A172 (cell line): ENCODE results near the gene MAFF. TPM values are rescaled to one million over a fixed set of nuclear protein-coding genes. Genes with fewer than 3 reads are reported as not detected.

ENCODE experiments used
- DNase-seq: peaks from one replicate; pipeline ENCODE4 v3.0.0-alpha.2; 2015; ENCODE audit warnings: low spot score
- total RNA-seq: library from RNA; depleted of rRNA; stranded (reverse); fragments of >200 nt; shearing (Covaris generic); gene quantifications from 2 replicates; pipeline ENCODE4 v1.2.3, GENCODE V29; 2014; rRNA removed

MAFF gene
- total RNA-seq, 1 experiment from 2014 or later = 9.9 TPM

- DNase-seq = no peak
Observed at GRCh38 chr22:38248280-38248679, 46.5 kb downstream of the MAFF start.

GRCh38 chr22:38249301-38249700 lies 47.5 kb downstream of the MAFF start:
- no peak for DNase-seq

DNA sequence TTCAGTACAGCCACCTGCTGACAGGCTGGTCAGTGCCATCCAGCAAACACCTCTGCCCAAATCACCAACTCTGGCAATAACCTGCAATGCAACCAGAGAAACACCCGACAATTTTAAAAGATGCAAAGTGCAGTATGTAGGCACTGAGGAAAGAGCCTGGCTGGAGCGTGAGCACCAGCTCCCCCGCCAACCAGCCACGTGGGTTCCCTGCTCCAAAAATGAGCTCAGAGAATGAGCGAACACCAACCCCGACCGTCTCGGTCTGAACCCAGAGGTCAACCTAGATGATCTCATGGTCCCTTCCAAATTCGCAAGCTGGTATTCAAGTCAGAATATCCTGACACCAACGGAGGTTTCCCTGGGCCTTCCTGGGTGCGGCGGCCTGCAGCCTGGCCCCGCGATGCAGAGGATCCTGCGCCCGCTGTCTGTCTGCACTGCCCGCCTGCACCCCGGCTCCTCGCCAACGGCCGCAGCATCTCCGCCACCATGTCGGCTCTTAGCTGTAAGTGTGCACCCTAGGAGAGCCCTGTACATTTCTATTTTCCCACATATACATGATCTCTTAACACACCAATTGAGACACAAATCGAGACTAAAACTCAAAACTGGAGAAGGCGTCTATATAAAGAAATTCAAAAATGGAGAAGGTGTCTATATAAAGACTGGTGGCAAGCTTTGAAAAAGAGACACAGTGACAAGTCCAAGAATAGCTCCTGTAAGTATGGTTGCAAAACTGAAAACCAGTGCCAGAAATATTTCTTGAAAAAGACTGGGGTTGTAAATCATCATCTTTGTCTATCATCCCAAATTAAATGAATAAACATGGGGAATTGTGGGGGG lies 48.2 kb downstream of the MAFF start:
- DNase-seq = no peak

DNA sequence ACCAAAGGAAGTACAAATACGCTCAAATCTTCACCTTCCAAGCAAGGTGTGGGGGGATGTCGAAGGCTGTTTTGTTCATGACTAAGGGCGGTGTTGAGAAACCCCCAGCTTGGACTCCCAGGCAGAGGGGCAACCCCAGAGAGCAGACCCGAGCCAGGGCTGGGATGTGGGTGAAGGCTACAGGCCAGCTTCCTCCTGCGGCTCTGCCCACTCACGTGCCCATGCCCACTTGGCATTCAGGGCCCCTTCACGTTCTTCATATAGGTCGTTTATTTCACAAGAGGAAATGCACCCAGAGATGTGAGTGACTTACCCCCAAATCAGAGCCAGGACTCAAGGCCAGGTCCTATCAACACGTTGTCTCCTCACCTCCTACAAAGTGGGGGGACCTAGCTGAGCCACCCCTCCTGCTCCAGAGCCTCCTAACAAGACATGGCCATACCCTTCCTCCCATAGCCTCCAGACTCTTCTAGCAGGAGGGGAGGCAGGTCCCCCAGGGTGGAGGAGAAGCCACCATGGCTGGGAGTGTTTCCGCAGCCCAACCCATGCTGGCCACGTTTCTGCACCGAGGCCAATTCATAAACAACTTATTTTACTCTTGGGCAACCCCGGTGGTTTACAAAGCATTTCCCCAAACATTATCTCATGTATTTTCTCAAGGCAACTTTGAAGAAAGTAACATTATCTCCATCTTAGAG lies 49.0 kb downstream of the MAFF start:
- no peak for DNase-seq

GRCh38 chr22:38251341-38251692 lies 49.5 kb downstream of the MAFF start:
- DNase-seq = no peak

- no peak for DNase-seq
Observed at GRCh38 chr22:38255697-38256096, 53.9 kb downstream of the MAFF start.

DNA sequence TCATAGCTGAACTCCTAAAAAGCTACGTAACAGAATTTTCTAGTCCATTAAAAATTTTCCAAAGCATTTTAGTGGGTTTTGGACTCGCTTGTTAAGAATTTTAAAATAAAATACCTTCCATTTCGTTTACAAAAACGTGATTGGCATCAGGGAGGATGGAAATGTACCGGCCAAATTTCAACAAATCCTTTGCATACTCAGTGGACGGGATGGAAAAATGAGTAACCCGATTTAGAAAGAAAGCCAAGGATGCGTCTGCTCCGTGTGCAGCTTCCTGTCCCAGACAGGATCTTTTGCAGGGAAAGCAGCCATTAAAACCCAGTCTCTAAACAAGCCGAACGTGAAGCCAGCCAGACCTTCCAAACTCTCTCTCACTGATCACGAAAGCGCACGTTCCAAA lies 55.4 kb downstream of the MAFF start:
- DNase-seq = peak; percentile 37

DNA sequence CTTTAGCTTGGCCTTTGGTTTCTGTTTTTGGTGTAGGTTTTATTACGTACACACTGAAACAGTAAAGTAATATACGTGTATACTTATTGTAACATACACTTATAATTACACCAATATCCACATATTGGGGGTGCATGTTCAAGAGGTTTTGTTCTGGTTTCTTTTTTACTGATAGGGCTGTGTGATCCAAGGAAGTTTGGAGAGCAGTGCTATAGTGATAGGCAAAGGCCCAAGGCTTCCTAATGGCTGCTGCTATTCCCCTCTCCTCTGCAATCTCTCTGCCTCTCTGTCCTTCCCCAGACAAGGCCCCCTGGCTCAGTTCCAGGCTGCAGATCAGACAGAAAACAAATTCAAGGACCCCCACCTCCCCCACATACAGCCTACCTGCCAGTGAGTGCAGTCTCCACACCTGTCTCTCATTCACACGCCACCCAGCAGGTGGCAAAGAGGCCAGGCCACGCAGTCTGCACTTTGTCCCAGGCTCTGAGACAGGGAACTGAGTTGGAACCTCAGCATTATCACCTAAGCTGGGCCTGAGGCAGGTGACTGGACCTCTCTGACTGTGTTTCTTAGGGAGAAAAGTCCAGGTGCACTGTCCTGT lies 56.0 kb downstream of the MAFF start:
- no peak for DNase-seq

- DNase-seq = no peak
Observed at GRCh38 chr22:38258895-38259294, 57.1 kb downstream of the MAFF start.

- DNase-seq = no peak
Observed at GRCh38 chr22:38259370-38259769, 57.6 kb downstream of the MAFF start.

DNA sequence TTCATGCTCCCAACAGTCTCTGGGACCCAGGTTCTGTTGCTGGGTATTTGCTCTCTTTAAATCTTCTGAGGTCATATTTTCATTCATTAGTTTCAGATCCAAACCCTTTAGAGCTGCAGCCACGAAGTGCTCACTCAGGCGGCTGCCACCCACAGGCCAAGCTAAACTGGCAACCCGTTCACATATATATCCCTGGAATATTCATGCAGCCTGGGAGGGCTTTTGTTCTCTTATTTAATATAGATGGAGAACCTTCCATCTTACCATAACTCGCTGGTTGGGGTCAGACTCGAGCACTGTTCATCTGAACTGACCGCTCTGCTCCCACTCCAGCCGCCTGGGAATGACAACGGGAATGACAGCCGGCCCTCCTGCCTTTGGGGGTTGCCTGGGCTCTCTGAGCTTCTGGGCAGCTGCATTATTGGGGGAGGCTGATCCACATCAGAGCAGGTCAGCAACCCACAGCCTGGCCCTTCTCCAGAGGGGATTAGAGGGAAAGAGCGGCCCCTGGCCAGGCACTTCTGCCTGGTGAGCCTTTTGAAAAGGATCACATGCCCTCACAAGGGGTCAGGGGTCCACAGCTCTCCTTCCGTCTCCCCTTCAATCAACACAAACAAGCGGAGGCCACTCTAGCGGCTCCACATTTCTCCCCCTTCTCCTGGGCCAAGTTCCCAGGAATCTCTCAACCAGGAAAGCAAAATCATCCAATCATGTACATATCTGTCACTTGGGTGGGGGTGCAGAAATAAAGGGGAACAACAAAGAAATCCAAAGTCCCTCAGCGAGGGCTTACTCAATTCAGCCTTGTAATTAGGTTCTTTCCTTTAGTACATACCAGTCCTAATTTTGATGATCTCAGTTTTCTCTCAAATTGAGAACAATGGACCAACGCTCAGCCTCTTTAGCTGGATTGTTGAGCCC lies 59.2 kb downstream of the MAFF start:
- no peak for DNase-seq

GRCh38 chr22:38262051-38262795 lies 60.4 kb downstream of the MAFF start:
- DNase-seq = no peak

- DNase-seq = no peak
Observed at GRCh38 chr22:38264322-38264843, 62.6 kb downstream of the MAFF start.

Other genes with a start within 250 kb of the MAFF start
- 0.10 TPM in 1 of 2 replicates, not detected in the other for gene C22orf23, start 248.4 kb upstream of the MAFF start, total RNA-seq
- 53.1 and 68.1 TPM in 2 replicates for gene POLR2F, start 248.3 kb upstream of the MAFF start, total RNA-seq
- not detected in 2 replicates for gene SOX10, start 217.4 kb upstream of the MAFF start, total RNA-seq
- 6.5 and 10.7 TPM in 2 replicates for gene PICK1, start 144.6 kb upstream of the MAFF start, total RNA-seq
- not detected in 2 replicates for gene SLC16A8, start 117.8 kb upstream of the MAFF start, total RNA-seq
- gene BAIAP2L2, start 91.3 kb upstream of the MAFF start, total RNA-seq = not detected in 2 replicates
- gene PLA2G6, start 20.2 kb upstream of the MAFF start, total RNA-seq = 6.2 and 10.1 TPM in 2 replicates
- 21.5 and 33.8 TPM in 2 replicates for gene TMEM184B, start 71.0 kb downstream of the MAFF start, total RNA-seq
- gene CSNK1E, start 115.4 kb downstream of the MAFF start, total RNA-seq = 61.3 and 67.5 TPM in 2 replicates